Motor neuron (in vitro differentiated cells): ENCODE measurements around the gene NPR3. TPM values are rescaled to one million over a fixed set of nuclear protein-coding genes. Genes with fewer than 3 reads are reported as not detected.
A peak's percentile ranks its signal among the peaks of the same experiment; 100 is the strongest.

Source experiments
- ATAC-seq, 8 experiments: fragments of 200-7000 bp; cut with Tn5 transposase; replicated peaks in 6 of 8; 2 replicates each; pipeline ENCODE4 v1.8.0; 2021; ENCODE audit warnings: mild to moderate bottlenecking in 8 of 8, moderate library complexity in 8 of 8
- H3K27ac ChIP-seq, 2 donors: fragments of 250-450 bp; sonication (Bioruptor Pico); 2 replicates each; pipeline ENCODE4 v1.9.0; 2021; ENCODE audit warnings: antibody characterized with exemption in 2 of 2, mild to moderate bottlenecking in 2 of 2, moderate library complexity in 1 of 2
- H3K4me1 ChIP-seq, 2 donors: fragments of 250-450 bp; sonication (Bioruptor Pico); replicated peaks in 1 of 2; 2 replicates each; pipeline ENCODE4 v1.6.1; 2021; ENCODE audit warnings: antibody characterized with exemption in 2 of 2, mild to moderate bottlenecking in 2 of 2, moderate library complexity in 1 of 2
- H3K4me3 ChIP-seq, 5 donors: fragments of 250-450 bp; sonication (Bioruptor Pico); 2 replicates each; pipeline ENCODE4 v1.9.0; 2021; ENCODE audit warnings: antibody characterized with exemption in 5 of 5, mild to moderate bottlenecking in 5 of 5, moderate library complexity in 4 of 5
- WGBS, 10 experiments: fragments of 450-650 bp; shearing (Covaris generic); methylation state at CpG; one replicate each; pipeline ENCODE4 v1.0.0; 2022; 5-methylcytosine and 5-hydroxymethylcytosine counted together
- in situ Hi-C, 9 experiments: fragments of 400-800 bp; cut with MboI; loops; one replicate each; pipeline ENCODE4 v1.15.0; 2021; ENCODE audit warnings: low sequenced_read_pairs in 9 of 9, low pct_unique_long_range_greater_than_20kb in 2 of 9; ENCODE audit not compliant: unreplicated experiment in 9 of 9
- total RNA-seq, 8 experiments: library from RNA; unstranded; fragments of 300-600 nt; gene quantifications; 2 replicates each; pipeline versions ENCODE4 v1.2.3 to v1.2.4, GENCODE V29; 2022

The NPR3 gene
- total RNA-seq, 8 experiments from 2014 or later: 0.22 to 9.1 (median 0.76) TPM

GRCh38 chr5:32713770-32714381, 2.8 kb downstream of the NPR3 start:
- no peak overlapping the region for H3K27ac ChIP-seq
- WGBS, 10 experiments: 0 to 24% (median 2%) methylated on average over 1 to 9 of the region's 37 CpGs; no CpG with 5 or more reads in 3 of the 10 experiments
- in situ Hi-C loops: loop anchor here in 3 of 9 experiments (25.0 kb wide), 3 partner anchors 448 to 698 kb away; no protein-coding TSS in a partner anchor
- peak in 1 of 8 experiments; percentile 7 for ATAC-seq
- H3K4me3 ChIP-seq: peak overlapping the region in 3 of 5 donors; percentile 9 to 12 (median 11)
- peaks cover 2 to 23% of the 10 kb centered on the region in 2 donors for H3K4me1 ChIP-seq

DNA sequence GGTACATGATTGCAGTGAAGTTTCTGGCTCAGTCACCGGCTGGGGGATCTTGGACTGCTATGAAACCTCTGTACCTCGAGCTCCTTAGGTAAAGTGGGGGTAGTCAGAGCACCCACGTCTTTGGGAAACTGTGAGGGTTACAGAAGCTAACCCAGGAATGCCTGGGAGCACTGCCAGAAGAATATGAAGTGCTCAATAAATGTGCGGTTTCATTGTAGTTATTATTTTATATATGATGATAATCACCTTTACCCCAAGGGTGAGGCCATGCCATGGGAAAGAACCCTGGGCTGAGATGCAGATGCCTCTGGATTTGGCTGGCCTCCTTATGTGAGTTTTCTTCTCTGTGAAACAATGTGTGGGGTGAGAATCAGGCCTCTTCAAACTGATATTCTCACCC, 3.7 kb downstream of the NPR3 start:
- H3K27ac ChIP-seq: no peak overlapping the region
- WGBS, 10 experiments: 40 to 100% (median 100%) methylated on average over 1 of the region's 4 CpGs; no CpG with 5 or more reads in 5 of the 10 experiments
- ATAC-seq: no peak
- in situ Hi-C loops: loop anchor here in 3 of 9 experiments (25.0 kb wide), 3 partner anchors 447 to 697 kb away; no protein-coding TSS in a partner anchor
- H3K4me1 ChIP-seq: peaks cover 2 to 23% of the 10 kb centered on the region in 2 donors
- no peak overlapping the region for H3K4me3 ChIP-seq

DNA sequence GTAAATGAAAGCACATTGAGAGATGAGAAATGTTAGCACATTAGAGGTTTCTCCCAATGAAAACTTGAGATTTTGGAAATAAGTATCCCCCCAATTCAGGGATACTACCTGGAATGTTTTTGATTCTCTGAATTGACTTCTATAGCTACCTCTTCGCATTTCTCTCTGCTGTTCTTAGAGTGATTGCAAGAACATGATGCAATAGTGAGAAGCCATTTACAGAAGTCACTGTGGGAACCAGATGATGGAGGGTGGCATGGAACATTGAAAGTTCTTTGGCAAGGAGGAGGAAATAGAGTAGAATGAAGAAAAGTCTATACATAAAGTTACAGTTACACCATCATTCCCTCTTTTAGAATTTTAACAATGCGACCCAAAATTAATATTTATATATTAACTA, 9.2 kb downstream of the NPR3 start:
- ATAC-seq: no peak
- WGBS, 10 experiments: 60 to 100% (median 91%) methylated on average over 1 to 2 of the region's 2 CpGs; no CpG with 5 or more reads in 2 of the 10 experiments
- no peak overlapping the region for H3K4me3 ChIP-seq
- H3K27ac ChIP-seq: no peak overlapping the region
- in situ Hi-C loops: loop anchor here in 3 of 9 experiments (25.0 kb wide), 3 partner anchors 442 to 692 kb away; no protein-coding TSS in a partner anchor
- no peaks in the 10 kb centered on the region for H3K4me1 ChIP-seq

GRCh38 chr5:32721626-32722025, 10.5 kb downstream of the NPR3 start:
- no peaks in the 10 kb centered on the region for H3K4me1 ChIP-seq
- no peak overlapping the region for H3K27ac ChIP-seq
- in situ Hi-C loops: loop anchor here in 3 of 9 experiments (25.0 kb wide), 3 partner anchors 441 to 691 kb away; no protein-coding TSS in a partner anchor
- H3K4me3 ChIP-seq: no peak overlapping the region
- ATAC-seq: no peak

DNA sequence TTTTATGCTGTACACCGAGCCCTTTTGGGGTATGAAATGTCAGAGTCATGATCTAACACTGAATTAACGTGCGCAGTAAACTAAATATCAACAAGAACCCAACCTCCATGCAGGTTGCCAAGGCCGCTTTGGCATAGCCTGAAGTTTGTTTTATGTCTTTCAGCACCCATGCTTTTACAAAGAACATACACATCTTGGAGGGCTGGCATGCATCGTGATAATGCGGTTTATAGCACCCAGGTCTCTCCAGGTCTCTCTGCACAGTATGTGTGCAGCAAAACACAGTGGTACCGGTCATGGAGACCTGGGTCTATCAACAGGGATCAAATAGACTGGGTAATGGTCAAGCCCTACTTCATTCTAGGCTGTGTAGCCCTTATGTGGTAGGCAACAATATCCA, 11.8 kb downstream of the NPR3 start:
- Histone ChIP-seq H3K27ac (no peak overlapping the region), H3K4me1 (no peaks in the 10 kb centered on the region), H3K4me3 (no peak overlapping the region)
- no peak for ATAC-seq
- in situ Hi-C loops: loop anchor here in 3 of 9 experiments (25.0 kb wide), 3 partner anchors 439 to 689 kb away; no protein-coding TSS in a partner anchor
- 60 to 94% (median 80%) methylated on average over 1 to 6 of the region's 7 CpGs; no CpG with 5 or more reads in 1 of the 10 experiments for WGBS, 10 experiments

- 29 to 100% (median 88%) methylated on average over 1 to 3 of the region's 7 CpGs; no CpG with 5 or more reads in 3 of the 10 experiments for WGBS, 10 experiments
- H3K27ac ChIP-seq: no peak overlapping the region
- ATAC-seq: no peak
- in situ Hi-C loops: loop anchor here in 3 of 9 experiments (25.0 kb wide), 3 partner anchors 438 to 688 kb away; no protein-coding TSS in a partner anchor
- no peak overlapping the region for H3K4me3 ChIP-seq
- no peaks in the 10 kb centered on the region for H3K4me1 ChIP-seq
Measured at GRCh38 chr5:32724526-32724925, 13.4 kb downstream of the NPR3 start.

DNA sequence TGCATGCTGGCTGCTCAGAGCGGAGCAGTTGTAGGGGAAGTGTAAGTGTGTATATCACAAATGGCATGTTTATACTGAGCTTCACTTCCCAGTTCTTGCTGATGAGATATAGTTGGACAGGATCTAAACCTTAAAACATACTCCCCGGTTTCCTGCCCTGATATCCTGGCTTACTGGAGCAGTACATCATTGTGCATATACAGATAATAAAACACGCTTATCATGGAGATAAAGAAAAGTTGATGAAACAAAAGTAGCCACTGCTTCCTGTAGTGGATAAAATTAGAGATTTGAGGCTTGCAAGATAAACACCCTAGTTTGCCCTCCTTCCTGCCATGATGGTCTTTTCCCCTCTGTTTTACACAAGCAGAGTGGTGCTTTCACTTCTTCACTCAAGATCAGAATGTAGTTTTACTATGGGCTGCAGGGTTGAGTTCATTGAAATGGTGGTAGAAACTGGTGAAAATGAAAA, 15.0 kb downstream of the NPR3 start:
- Histone ChIP-seq H3K4me1 (no peaks in the 10 kb centered on the region), H3K27ac (no peak overlapping the region), H3K4me3 (no peak overlapping the region)
- in situ Hi-C loops: no loop called here
- ATAC-seq: no peak
- WGBS, 10 experiments: 51 to 100% (median 76%) methylated on average over 1 to 3 of the region's 3 CpGs; no CpG with 5 or more reads in 2 of the 10 experiments

GRCh38 chr5:32729651-32730050, 18.5 kb downstream of the NPR3 start:
- no peak for ATAC-seq
- H3K4me1 ChIP-seq: no peaks in the 10 kb centered on the region
- H3K27ac ChIP-seq: no peak overlapping the region
- in situ Hi-C loops: no loop called here
- no peak overlapping the region for H3K4me3 ChIP-seq

- in situ Hi-C loops: no loop called here
- 0 to 93% (median 73%) methylated on average over 2 to 5 of the region's 5 CpGs for WGBS, 10 experiments
- Histone ChIP-seq H3K4me3 (no peak overlapping the region), H3K27ac (no peak overlapping the region), H3K4me1 (no peaks in the 10 kb centered on the region)
- no peak for ATAC-seq
Measured at GRCh38 chr5:32733590-32734340, 22.6 kb downstream of the NPR3 start.

DNA sequence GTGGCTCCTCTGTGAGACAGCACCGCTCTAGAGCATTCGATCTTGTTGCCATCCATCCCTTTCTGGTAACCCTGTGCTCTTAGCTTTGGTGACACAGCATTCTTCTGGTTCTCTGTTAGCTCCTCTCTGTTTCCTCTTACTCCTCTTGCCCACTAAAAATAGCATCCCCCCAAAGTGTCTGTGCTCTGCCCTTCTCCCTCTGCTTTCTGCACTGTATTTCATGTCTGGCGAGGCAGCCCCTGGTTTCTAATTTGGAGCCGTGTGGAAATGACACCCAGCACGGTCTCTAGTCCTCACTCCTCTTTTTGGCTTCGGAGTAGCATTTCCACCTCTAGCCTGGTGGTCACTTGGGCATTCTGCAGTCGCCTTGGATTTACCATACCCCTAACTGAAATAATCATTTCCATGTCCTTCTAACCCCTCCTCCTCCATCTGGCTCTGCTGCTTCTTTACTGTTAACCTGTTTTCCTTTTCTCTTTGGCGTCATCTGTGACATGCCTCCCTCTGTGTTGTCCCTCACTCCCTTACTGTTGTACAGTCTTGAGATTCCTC, 23.8 kb downstream of the NPR3 start:
- in situ Hi-C loops: no loop called here
- Histone ChIP-seq H3K27ac (no peak overlapping the region), H3K4me3 (no peak overlapping the region), H3K4me1 (no peaks in the 10 kb centered on the region)
- 55 to 100% (median 85%) methylated on average over 2 to 8 of the region's 8 CpGs for WGBS, 10 experiments
- ATAC-seq: no peak

DNA sequence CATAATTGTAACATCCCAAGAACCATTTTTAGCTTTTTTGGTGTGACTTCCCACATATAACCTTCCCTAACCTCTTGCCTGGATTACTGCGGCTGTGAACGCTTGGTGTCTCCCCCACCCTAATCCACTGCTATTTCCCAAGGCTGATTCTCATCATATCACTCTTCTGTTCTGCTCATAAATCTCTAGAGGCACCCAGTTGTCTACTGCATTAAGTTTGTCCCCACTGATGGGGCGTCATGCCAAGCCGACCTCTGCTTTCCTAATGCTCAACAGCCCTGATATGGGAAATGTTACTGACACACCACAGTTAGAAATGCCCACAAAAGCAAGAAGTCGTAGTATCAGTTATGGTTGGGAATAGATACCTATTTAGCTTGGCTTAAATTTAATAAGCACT, 24.4 kb downstream of the NPR3 start:
- H3K4me3 ChIP-seq: no peak overlapping the region
- no peak overlapping the region for H3K27ac ChIP-seq
- WGBS, 10 experiments: 66 to 100% (median 91%) methylated on average over 1 to 5 of the region's 5 CpGs; no CpG with 5 or more reads in 2 of the 10 experiments
- in situ Hi-C loops: no loop called here
- no peaks in the 10 kb centered on the region for H3K4me1 ChIP-seq
- ATAC-seq: no peak

GRCh38 chr5:32736842-32737241, 25.7 kb downstream of the NPR3 start:
- ATAC-seq: no peak
- WGBS, 10 experiments: 17 to 86% (median 44%) methylated on average over 1 to 3 of the region's 3 CpGs; no CpG with 5 or more reads in 4 of the 10 experiments
- in situ Hi-C loops: no loop called here
- H3K27ac ChIP-seq: no peak overlapping the region
- H3K4me3 ChIP-seq: no peak overlapping the region
- H3K4me1 ChIP-seq: no peaks in the 10 kb centered on the region

GRCh38 chr5:32740651-32741050, 29.5 kb downstream of the NPR3 start:
- WGBS, 10 experiments: 63 to 100% (median 85%) methylated on average over 1 to 4 of the region's 4 CpGs; no CpG with 5 or more reads in 2 of the 10 experiments
- H3K4me1 ChIP-seq: no peaks in the 10 kb centered on the region
- in situ Hi-C loops: no loop called here
- no peak for ATAC-seq
- no peak overlapping the region for H3K27ac ChIP-seq
- H3K4me3 ChIP-seq: no peak overlapping the region
